Superior temporal gyrus (tissue), 1 donor: ENCODE results near the gene MCCC2.
"Not testable (repeated sequence)": the region's sequence is repeated elsewhere in the genome, so short reads cannot be mapped to it uniquely, and the experiment has no call there.

Experiments
- DNase-seq: peaks from one replicate; pipeline ENCODE4 v3.0.0-alpha.2; 2016; ENCODE audit errors: extremely low spot score

MCCC2 gene

GRCh38 chr5:71586941-71587765, at the start of gene MCCC2:
TSS of gene MCCC2 (plus strand) at chr5:71587340. CDS start at chr5:71587426, 86 bp downstream.
- DNase-seq: peak; percentile 95

GRCh38 chr5:71537687-71538086, 49.5 kb upstream of the MCCC2 start:
- DNase-seq: no peak

DNA sequence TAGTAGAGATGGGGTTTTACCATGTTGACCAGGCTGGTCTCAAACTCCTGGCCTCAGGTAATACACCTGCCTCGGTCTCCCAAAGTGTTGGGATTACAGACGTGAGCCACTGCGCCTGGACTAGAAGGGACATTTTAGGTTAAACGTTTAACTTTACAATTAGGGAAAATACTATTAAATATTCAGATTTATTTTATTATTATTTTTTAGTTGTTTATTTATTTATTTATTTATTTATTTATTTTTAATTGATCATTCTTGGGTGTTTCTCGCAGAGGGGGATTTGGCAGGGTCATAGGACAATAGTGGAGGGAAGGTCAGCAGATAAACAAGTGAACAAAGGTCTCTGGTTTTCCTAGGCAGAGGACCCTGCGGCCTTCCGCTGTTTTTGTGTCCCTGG, 36.3 kb upstream of the MCCC2 start:
- not testable (repeated sequence) for DNase-seq

- not testable (repeated sequence) for DNase-seq
Observed at GRCh38 chr5:71551582-71551981, 35.6 kb upstream of the MCCC2 start.

DNA sequence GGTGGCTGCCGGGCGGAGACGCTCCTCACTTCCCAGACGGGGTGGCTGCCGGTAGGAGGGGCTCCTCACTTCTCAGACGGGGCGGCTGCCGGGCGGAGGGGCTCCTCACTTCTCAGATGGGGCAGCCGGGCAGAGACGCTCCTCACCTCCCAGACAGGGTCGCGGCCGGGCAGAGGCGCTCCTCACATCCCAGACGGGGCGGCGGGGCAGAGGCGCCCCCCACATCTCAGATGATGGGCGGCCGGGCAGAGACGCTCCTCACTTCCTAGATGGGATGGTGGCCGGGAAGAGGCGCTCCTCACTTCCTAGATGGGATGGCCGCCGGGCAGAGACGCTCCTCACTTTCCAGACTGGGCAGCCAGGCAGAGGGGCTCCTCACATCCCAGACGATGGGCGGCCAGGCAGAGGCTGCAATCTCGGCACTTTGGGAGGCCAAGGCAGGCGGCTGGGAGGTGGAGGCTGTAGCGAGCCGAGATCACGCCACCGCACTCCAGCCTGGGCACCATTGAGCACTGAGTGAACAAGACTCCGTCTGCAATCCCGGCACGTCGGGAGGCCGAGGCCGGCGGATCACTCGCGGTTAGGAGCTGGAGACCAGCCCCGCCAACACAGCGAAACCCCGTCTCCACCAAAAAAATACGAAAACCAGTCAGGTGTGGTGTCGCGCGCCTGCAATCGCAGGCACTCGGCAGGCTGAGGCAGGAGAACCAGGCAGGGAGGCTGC, 35.0 kb upstream of the MCCC2 start:
- not testable (repeated sequence) for DNase-seq

DNA sequence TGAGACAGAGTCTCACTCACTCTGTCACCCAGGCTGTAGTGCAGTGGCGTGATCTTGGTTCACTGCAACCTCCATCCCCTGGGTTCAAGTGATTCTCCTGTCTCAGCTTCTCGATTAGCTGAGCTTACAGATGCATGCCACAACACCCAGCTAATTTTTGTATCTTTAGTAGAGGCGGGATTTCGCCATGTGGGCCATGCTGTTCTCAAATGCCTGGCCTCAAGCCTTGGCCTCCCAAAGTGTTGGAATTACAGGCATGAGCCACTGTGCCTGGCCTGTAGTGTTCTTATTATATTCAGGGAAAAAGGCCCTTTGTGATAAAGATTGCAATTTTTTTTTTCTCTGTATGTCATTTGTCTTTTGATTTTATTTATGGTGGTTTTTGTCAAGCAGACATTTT, 24.0 kb upstream of the MCCC2 start:
- DNase-seq: no peak

GRCh38 chr5:71564895-71565294, 22.2 kb upstream of the MCCC2 start:
- DNase-seq: peak; percentile 15

DNA sequence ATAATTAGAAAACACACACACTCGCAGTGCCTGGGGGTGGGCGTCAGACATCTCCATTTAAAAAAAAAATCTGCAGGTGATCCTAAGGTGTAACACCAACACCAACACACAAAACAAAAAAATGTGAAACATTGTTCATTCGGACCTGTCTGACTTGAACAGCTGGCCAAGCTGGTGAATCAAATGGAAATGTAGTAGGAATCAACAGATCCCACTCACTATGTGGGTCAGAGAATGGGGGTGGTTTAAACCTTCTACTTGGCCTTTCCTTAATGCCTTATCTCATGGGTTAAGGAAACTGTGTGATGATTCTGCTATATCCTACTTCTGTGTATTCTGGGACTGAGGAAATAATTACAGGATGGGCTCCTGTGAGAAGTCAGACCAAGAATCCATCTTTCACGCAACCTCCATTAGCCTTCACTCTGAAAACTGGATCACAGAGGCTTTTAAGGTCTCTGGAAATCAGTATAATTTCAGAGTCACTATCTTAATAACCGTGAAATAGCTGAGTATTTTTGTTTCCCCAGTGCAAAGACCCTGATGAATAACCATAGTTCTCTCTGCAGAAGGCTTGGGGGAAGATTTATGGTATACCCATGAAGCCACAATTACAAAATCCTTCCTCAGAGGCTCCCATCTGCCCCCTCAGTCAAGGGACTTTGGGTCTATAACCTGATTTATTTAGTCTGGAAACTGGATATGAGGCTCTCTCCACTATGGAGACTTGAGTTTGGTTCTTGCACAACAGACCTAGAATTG, 17.2 kb upstream of the MCCC2 start:
- DNase-seq: no peak

GRCh38 chr5:71571811-71572210, 15.3 kb upstream of the MCCC2 start:
- not testable (repeated sequence) for DNase-seq

DNA sequence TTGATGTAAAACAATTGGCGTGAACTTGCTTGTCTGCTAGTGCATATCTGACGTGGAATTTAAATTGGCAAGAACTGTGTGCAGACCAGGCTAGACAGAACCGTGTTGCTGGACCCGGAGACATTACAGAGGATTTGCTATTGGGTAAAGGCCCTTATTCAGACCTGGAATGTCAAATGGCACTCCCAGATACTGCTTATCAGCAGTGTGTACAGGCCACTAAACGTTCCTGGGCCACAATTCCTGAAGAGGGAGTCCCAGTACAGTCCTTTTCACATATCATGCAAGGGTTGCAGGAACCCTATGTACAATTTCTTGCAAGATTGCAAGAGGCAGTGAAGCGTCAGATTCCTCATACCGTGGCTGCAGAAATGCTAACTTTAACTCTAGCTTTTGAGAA, 13.5 kb upstream of the MCCC2 start:
- no peak for DNase-seq

DNA sequence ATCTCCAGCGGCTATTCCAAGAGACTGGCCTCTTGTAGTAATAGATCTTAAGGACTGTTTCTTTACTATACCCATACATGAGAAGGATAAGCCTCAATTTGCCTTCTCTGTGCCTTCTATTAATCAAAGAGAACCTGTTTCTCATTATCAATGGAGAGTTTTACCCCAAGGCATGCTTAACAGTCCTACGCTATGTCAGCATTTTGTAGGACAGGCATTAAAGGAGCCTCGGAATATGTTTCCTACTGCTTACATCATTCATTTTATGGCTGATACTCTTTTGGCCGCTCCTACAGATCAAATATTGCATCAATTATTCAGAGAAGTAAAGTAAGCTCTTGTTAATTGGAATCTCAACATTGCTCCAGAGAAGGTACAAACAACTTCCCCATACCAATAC, 11.6 kb upstream of the MCCC2 start:
- DNase-seq: not testable (repeated sequence)

DNA sequence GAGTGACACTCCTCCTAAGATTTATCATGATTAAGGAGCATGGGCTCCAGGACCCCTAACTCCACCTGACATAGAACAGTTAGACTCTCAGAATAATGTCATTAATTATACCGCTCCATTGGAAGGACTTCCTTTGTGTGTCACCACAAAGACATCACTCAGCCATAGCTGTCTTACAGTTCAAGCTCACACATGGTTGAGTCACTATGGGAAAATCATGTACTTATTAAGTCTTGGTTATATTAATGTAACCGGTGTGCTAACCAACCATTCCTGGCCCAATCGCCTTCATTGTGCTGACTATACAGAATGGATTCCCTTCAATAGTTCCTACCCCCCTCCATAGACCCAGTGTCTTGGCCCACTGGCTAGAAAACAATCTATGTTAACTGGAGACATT, 10.9 kb upstream of the MCCC2 start:
- DNase-seq: no peak

DNA sequence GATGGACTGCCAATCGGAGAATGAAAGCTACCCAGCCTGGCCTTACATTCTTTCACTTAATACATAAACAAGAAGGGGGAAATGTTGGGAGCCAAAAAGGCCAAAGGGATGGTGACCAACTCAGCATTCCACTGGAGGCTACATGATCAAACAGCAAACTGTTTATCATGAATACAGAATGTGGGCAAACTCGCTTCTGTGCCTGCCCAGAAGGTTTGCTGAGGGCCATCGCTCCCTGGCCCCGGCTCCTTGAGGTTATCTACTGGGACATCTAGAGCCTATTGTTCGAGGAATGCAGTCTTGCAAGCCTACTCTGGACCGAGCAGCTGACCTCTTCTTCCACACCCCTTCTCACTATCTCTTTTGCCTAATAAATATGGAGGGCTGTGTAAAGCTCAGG, 9.3 kb upstream of the MCCC2 start:
- DNase-seq: not testable (repeated sequence)

GRCh38 chr5:71582945-71583584, 4.1 kb upstream of the MCCC2 start:
- DNase-seq: no peak

- peak; percentile 29 for DNase-seq
Observed at GRCh38 chr5:71586052-71586940, 844 bp upstream of the MCCC2 start.

DNA sequence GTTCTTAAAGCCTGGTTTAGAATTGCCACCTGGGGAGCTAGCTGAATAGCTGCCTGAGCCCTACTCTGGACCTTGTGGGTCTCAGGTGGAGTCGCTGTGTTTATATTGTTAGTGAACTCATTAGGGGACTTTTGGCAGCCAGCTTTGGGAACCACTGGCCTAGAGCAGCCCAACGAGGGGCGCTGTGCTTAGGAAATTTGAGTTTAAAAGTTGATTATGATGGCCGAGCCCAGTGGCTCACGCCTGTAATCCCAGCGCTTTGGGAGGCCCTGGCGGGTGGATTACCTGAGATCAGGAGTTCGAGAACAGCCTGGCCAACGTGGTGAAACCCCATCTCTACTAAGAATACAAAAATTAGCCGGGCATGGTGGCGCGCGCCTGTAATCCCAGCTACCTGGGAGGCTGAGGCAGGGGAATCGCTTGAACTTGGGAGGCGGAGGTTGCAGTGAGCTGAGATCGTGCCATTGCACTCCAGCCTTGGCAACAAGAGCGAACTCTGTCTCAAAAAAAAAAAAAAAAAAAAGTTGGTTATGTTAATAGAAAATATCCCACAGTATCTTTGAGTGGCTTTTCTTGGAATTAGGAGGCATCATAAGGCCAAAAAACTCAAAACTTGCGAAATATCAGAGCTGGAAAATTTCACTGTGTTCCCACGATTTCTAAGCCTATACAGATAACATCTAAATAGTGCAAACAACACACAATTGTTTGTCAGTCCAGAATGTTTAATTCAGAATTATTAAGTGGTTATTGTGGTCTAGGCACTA, 809 bp downstream of the MCCC2 start:
- no peak for DNase-seq

DNA sequence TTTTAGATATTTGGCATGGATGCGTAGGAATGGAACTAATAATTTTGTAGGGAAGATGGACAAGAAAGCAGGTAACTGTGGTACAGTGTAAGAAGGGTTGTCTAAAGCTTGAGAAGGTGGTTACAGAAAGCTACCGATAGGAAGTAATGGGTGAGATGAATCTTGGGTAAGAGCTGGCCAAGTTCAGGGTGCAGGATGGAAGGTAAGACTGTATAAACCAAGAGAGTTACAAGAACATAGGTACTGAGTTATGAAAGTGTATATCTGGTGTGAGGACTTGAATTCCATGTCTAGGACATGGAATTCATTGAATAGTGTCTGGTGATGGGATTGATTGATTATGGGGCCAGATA, 1.4 kb downstream of the MCCC2 start:
- DNase-seq: no peak

GRCh38 chr5:71589903-71590302, 2.8 kb downstream of the MCCC2 start:
- DNase-seq: no peak

GRCh38 chr5:71591100-71591499, 4.0 kb downstream of the MCCC2 start:
- DNase-seq: no peak

GRCh38 chr5:71596169-71596568, 9.0 kb downstream of the MCCC2 start:
- no peak for DNase-seq
